Heart left ventricle (tissue), 16 donors: ENCODE results near the gene RBKS. TPM values are rescaled to one million over a fixed set of nuclear protein-coding genes. Genes with fewer than 3 reads are reported as not detected.

Source experiments
- ATAC-seq, 4 donors: fragments of 200-7000 bp; cut with Tn5 transposase; one replicate each; pipeline ENCODE4 v1.9.1; 2020 to 2022; ENCODE audit warnings: moderate library complexity in 4 of 4, mild to moderate bottlenecking in 3 of 4, moderate number of reproducible peaks in 1 of 4
- DNase-seq, 5 donors: peaks; one replicate each; pipeline ENCODE4 v3.0.0-alpha.2; 2020
- H3K27ac ChIP-seq, 12 donors: fragments of 200-600 bp; sonication (generic) in 4 of 12; one replicate each; pipeline versions ENCODE4 v1.5.0 to v1.8.0; 2016 to 2022; ENCODE audit warnings: mild to moderate bottlenecking in 2 of 12
- H3K27me3 ChIP-seq, 9 donors: fragments of 200-600 bp; sonication (generic) in 2 of 9; one replicate each; pipeline versions ENCODE4 v1.5.1 to v1.8.0; 2016 to 2022; ENCODE audit warnings: mild to moderate bottlenecking in 3 of 9
- H3K36me3 ChIP-seq, 9 donors: fragments of 200-600 bp; sonication (generic) in 2 of 9; one replicate each; pipeline versions ENCODE4 v1.5.0 to v1.8.0; 2018 to 2022; ENCODE audit warnings: mild to moderate bottlenecking in 2 of 9
- H3K4me1 ChIP-seq, 12 donors: fragments of 200-600 bp; sonication (generic) in 4 of 12; one replicate each; pipeline versions ENCODE4 v1.5.0 to v1.8.0; 2016 to 2022; ENCODE audit warnings: mild to moderate bottlenecking in 3 of 12
- H3K4me3 ChIP-seq, 12 donors: fragments of 200-600 bp; sonication (generic) in 4 of 12; one replicate each; pipeline versions ENCODE4 v1.5.0 to v1.8.0; 2017 to 2022; ENCODE audit warnings: mild to moderate bottlenecking in 9 of 12, moderate library complexity in 4 of 12
- H3K9me3 ChIP-seq, 12 donors: fragments of 200-600 bp; sonication (generic) in 4 of 12; one replicate each; pipeline versions ENCODE4 v1.5.0 to v1.8.0; 2016 to 2022; ENCODE audit warnings: mild to moderate bottlenecking in 1 of 12
- POLR2A ChIP-seq, 2 donors: fragments of 450-650 bp; IDR thresholded peaks; one replicate each; pipeline ENCODE4 v1.6.1; 2017; ENCODE audit warnings: antibody characterized with exemption in 2 of 2, mild to moderate bottlenecking in 2 of 2, moderate library complexity in 2 of 2
- WGBS, 4 donors: extraction: QIAGEN DNeasy Blood & Tissue Kit in 2 of 4; methylation state at CpG; one replicate each; pipeline versions ENCODE4 v1.1.5 to v1.1.7; 2013 to 2018; 5-methylcytosine and 5-hydroxymethylcytosine counted together
- intact Hi-C, 10 donors: fragments of 100-400 bp; cut with DNase I; formaldehyde crosslinking; loops; one replicate each; pipeline versions ENCODE4 v1.11.1 to v1.14.2; 2022
- polyA plus RNA-seq, 2 donors: library from polyadenylated mRNA; stranded (reverse); fragments of 200-250 nt; gene quantifications; one replicate each; pipeline ENCODE4 v1.2.3, GENCODE V29; 2013
- total RNA-seq, 9 donors: library from RNA; depleted of rRNA in 2 of 9; stranded (reverse); fragments of >200 nt in 2 of 9; fragmentation: NEBNext Ultra II Directional in 3 of 9; extraction: Animal tissue kit (Norgen Biotek cat#: 25700) in 3 of 9; gene quantifications; one replicate each; pipeline versions ENCODE4 v1.1.0 to v1.2.4, GENCODE V29; 2016 to 2023
- TF ChIP-seq, protein P1 (sequence below), 12 donors: fragments of 200-600 bp; sonication (generic) in 4 of 12; IDR thresholded peaks; one replicate each; pipeline versions ENCODE4 v1.5.0 to v1.8.0; 2018 to 2022; ENCODE audit warnings: antibody characterized with exemption in 12 of 12, mild to moderate bottlenecking in 5 of 12
- donor health status: ischemic (EF 13 %, LVEDD 7.1; RV severe dilation, severe dysfunction).
- donor health status: healthy with polysubstance abuse.
- donor health status: DM: no; HTN: yes; CAD: no.
- donor health status: DM: no; HTN: no; CAD: no.
- donor health status: ischemic (EF 25% LVEDD 6.9; RV normal size, moderate dysfunction).
- donor health status: ischemic (EF 25% LVEDD 5.7; RV mildly dilated, moderate dysfunction).
- donor health status: healthy.
- donor health status: DM: yes; HTN: yes; CAD: no.
- donor health status: ischemic (EF 35%, LVEDD 5.7; RV mildly dilated, moderate dysfunction).
- donor health status: nonischemic (EF 11% LVEDD 7.7; RV severe dilation, severe dysfunction).
- donor health status: DM: yes; HTN: yes; CAD: no.
- donor health status: PGD.
- donor health status: ischemic (EF 29% LVEDD 5.4; RV normal size, mild dysfunction).
- donor health status: nonischemic (EF 23%, LVEDD 6.1; RV moderate dilation, normal function).

Gene RBKS
- total and polyA plus RNA-seq, 11 donors: 1.3 to 6.0 (median 4.0) TPM

DNA sequence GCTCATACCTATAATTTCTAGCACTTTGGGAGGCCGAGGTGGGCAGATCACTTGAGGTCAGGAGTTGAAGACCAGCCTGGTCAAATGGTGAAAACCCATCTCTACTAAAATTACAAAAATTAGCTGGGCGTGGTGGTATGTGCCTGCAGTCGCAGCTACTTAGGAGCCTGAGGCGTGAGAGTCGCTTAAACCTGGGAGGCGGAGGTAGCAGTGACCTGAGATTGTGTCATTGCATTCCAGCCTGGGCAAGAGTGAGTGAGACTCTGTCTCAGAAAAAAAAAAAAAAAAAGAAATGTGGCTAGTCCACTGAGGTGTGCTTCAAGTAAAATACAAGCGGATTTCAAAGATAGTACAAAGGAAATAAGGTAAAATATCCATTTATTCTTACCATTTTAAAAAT is 46.2 kb downstream of the RBKS start:
- peak overlapping the region in 1 of 12 donors; percentile 32 for H3K27ac ChIP-seq
- TF ChIP-seq, protein P1, sequence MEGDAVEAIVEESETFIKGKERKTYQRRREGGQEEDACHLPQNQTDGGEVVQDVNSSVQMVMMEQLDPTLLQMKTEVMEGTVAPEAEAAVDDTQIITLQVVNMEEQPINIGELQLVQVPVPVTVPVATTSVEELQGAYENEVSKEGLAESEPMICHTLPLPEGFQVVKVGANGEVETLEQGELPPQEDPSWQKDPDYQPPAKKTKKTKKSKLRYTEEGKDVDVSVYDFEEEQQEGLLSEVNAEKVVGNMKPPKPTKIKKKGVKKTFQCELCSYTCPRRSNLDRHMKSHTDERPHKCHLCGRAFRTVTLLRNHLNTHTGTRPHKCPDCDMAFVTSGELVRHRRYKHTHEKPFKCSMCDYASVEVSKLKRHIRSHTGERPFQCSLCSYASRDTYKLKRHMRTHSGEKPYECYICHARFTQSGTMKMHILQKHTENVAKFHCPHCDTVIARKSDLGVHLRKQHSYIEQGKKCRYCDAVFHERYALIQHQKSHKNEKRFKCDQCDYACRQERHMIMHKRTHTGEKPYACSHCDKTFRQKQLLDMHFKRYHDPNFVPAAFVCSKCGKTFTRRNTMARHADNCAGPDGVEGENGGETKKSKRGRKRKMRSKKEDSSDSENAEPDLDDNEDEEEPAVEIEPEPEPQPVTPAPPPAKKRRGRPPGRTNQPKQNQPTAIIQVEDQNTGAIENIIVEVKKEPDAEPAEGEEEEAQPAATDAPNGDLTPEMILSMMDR (IDR thresholded peaks at IDR 0.05): no peak
- TF ChIP-seq POLR2A (IDR thresholded peaks at IDR 0.05): no peak
- H3K9me3 ChIP-seq: no peaks in the 10 kb centered on the region
- no peaks in the 10 kb centered on the region for H3K27me3 ChIP-seq
- H3K36me3 ChIP-seq: no peaks in the 10 kb centered on the region
- ATAC-seq (no peak), DNase-seq (no peak)
- intact Hi-C loops: no loop called here
- no peak overlapping the region for H3K4me3 ChIP-seq
- 96 to 99% (median 97%) methylated on average over 7 of the region's 7 CpGs for WGBS, 4 donors
- H3K4me1 ChIP-seq: peaks cover 0 to 14% (median 0%) of the 10 kb centered on the region in 12 donors

DNA sequence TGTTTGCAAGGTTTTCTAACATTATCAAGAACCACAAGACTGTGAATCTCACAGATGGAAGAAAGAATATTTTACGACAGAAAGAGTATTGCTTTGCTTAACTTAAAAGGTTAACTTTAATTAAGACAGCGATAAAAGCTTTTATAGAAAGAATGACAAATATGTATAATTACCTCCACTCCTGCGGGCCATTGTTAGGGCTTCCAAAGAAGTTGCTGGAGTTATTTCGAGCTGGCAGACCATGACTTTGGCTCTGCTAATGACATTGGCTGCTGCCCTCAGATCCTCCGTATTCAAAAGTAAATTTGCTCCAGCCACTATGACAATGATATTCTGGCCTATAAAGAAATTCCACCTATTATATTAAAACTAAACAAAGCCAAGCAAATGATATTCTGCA is 47.3 kb downstream of the RBKS start:
- no peak for TF ChIP-seq POLR2A (IDR thresholded peaks at IDR 0.05)
- peaks cover 0 to 14% (median 0%) of the 10 kb centered on the region in 12 donors for H3K4me1 ChIP-seq
- no peak overlapping the region for H3K4me3 ChIP-seq
- peak in 2 of 4 donors; percentile 60 to 64 for ATAC-seq
- no peak for DNase-seq
- intact Hi-C loops: no loop called here
- no peaks in the 10 kb centered on the region for H3K36me3 ChIP-seq
- no peaks in the 10 kb centered on the region for H3K9me3 ChIP-seq
- H3K27me3 ChIP-seq: no peaks in the 10 kb centered on the region
- H3K27ac ChIP-seq: no peak overlapping the region
- WGBS, 4 donors: 53 to 64% (median 58%) methylated on average over 5 of the region's 5 CpGs

DNA sequence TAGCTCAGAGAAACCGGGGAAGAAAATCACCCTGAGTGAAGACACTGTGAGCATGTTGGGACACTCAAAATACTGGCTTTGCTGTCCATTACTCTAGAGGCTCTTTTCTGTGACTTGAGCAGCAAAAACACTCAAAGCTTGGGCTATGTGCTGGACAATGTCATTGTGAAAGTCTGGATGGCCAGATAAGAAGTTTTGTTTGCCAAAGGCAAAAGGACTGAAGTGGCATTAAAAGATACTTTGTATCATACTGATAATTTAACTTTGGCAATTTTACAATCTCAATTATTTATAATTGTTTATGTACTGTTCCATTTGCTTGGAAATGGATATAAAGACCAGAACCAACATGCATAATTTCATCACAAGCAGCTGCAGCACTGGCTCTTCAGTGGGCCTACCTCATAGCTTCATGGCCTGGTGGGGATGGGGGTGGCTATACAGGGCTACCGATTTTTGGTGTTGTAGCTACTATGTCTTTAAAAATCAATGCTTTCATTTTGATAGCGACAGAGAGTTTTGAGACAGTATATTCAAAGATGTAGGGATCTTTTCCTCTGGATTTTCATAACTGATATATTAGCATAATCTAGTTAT is 51.1 kb downstream of the RBKS start:
- DNase-seq (no peak), ATAC-seq (no peak)
- H3K27me3 ChIP-seq: no peaks in the 10 kb centered on the region
- intact Hi-C loops: no loop called here
- no peak overlapping the region for H3K27ac ChIP-seq
- TF ChIP-seq, protein P1 (IDR thresholded peaks at IDR 0.05): no peak
- TF ChIP-seq POLR2A (IDR thresholded peaks at IDR 0.05): no peak
- H3K4me3 ChIP-seq: no peak overlapping the region
- H3K4me1 ChIP-seq: peaks cover 0 to 5% (median 0%) of the 10 kb centered on the region in 12 donors
- no peaks in the 10 kb centered on the region for H3K9me3 ChIP-seq
- no peaks in the 10 kb centered on the region for H3K36me3 ChIP-seq
- 55 to 73% (median 65%) methylated on average over 3 of the region's 3 CpGs for WGBS, 4 donors

DNA sequence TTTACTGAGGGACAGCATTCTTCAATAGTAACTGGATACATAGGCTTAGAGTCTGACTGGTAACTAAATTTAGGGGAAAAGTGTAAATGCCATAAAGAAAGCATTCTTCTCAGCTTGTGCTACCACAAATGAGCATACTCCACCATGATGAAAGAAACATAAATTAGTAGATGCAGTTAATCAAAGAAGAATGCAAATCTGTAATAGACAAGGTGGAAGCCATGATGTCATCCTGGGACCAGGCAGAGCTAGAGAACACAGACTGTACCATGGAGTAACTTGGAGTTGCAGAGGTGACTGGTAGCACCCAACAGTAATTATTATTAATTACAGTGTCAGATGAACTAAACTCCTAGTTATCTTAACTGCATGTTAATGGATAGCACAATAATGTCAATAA is 51.7 kb downstream of the RBKS start:
- Histone ChIP-seq H3K27ac (no peak overlapping the region), H3K36me3 (no peaks in the 10 kb centered on the region), H3K9me3 (no peaks in the 10 kb centered on the region), H3K4me1 (peaks cover 0 to 5% (median 0%) of the 10 kb centered on the region in 12 donors), H3K4me3 (no peak overlapping the region), H3K27me3 (no peaks in the 10 kb centered on the region)
- DNase-seq: no peak
- intact Hi-C loops: no loop called here
- TF ChIP-seq POLR2A (IDR thresholded peaks at IDR 0.05): no peak
- TF ChIP-seq, protein P1 (IDR thresholded peaks at IDR 0.05): no peak
- ATAC-seq: no peak

DNA sequence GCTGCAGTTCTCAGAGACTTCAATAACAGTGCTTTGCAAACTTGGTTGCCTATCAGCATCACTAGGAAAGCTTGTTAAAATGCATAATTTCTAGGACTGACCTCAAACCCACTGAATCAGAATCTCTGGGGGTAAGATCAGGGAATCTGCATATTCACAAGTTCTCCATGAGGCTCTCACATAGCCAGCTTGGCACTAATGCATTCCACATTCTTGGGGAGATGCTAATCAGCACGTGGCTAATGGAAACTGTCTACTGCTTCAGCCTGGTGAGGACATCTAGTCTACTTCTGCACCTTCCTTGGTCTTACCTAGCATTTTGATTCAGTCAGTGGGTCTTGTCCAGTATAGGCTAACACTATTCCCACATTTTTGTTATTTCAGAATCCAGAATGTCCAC is 56.3 kb downstream of the RBKS start:
- TF ChIP-seq, protein P1 (IDR thresholded peaks at IDR 0.05): no peak
- no peak for TF ChIP-seq POLR2A (IDR thresholded peaks at IDR 0.05)
- ATAC-seq (no peak), DNase-seq (no peak)
- peaks cover 0 to 8% (median 0%) of the 10 kb centered on the region in 12 donors for H3K9me3 ChIP-seq
- intact Hi-C loops: no loop called here
- WGBS, 4 donors: 33 to 53% (median 44%) methylated on average over 1 of the region's 1 CpG
- H3K27me3 ChIP-seq: no peaks in the 10 kb centered on the region
- H3K4me3 ChIP-seq: no peak overlapping the region
- H3K36me3 ChIP-seq: peaks cover 0 to 7% (median 0%) of the 10 kb centered on the region in 9 donors
- H3K27ac ChIP-seq: no peak overlapping the region
- H3K4me1 ChIP-seq: peaks cover 0 to 18% (median 0%) of the 10 kb centered on the region in 12 donors
